Breast epithelium (tissue), 4 donors: ENCODE results near the gene TEX13D. TPM values are rescaled to one million over a fixed set of nuclear protein-coding genes. Genes with fewer than 3 reads are reported as not detected.

ENCODE experiments used
- DNase-seq, 2 donors: peaks; one replicate each; pipeline ENCODE4 v3.0.0-alpha.2; 2019; ENCODE audit warnings: low spot score in 2 of 2
- H3K27ac ChIP-seq, 2 donors: fragments of 200-600 bp; sonication (generic) in 1 of 2; one replicate each; pipeline ENCODE4 v1.5.1; 2016 to 2019; ENCODE audit warnings: mild to moderate bottlenecking in 1 of 2
- H3K27me3 ChIP-seq, 2 donors: fragments of 200-600 bp; sonication (generic) in 1 of 2; one replicate each; pipeline versions ENCODE4 v1.5.1 to v1.6.0; 2017 to 2019; ENCODE audit warnings: control low read depth in 1 of 2, mild to moderate bottlenecking in 1 of 2
- H3K36me3 ChIP-seq: fragments of 200-600 bp; one replicate; pipeline ENCODE4 v1.5.1; 2019
- H3K4me1 ChIP-seq, 2 donors: fragments of 200-600 bp; sonication (generic); one replicate each; pipeline ENCODE4 v1.5.1; 2016 to 2019; ENCODE audit warnings: control low read depth in 1 of 2
- H3K4me3 ChIP-seq, 3 donors: fragments of 200-600 bp; sonication (generic); 1 replicate in 2 of 3; 2 replicates in 1 of 3; pipeline ENCODE4 v1.5.1; 2016 to 2019; ENCODE audit warnings: mild to moderate bottlenecking in 3 of 3, moderate library complexity in 2 of 3
- H3K9me3 ChIP-seq, 2 donors: fragments of 200-600 bp; sonication (generic) in 1 of 2; one replicate each; pipeline ENCODE4 v1.5.1; 2016 to 2019; ENCODE audit warnings: control low read depth in 1 of 2
- POLR2A ChIP-seq: fragments of 450-650 bp; IDR thresholded peaks from one replicate; pipeline ENCODE4 v1.6.1; 2016; ENCODE audit warnings: antibody characterized with exemption, mild to moderate bottlenecking, moderate library complexity
- POLR2AphosphoS5 ChIP-seq, 3 donors: sonication (generic); formaldehyde crosslinking; IDR thresholded peaks; one replicate each; pipeline ENCODE4 v1.6.1; 2017; ENCODE audit warnings: antibody characterized with exemption in 3 of 3
- intact Hi-C: fragments of 100-400 bp; cut with DNase I; formaldehyde crosslinking; loops from one replicate; pipeline ENCODE4 v1.15.1; 2023; ENCODE audit warnings: low total_unique reads
- total RNA-seq, 3 donors: library from RNA; depleted of rRNA; stranded (reverse); fragments of >200 nt; gene quantifications; one replicate each; pipeline ENCODE4 v1.1.0, GENCODE V29; 2016
- TF ChIP-seq, protein P1 (sequence below), 3 donors: fragments of 450-650 bp; IDR thresholded peaks; one replicate each; pipeline ENCODE4 v1.5.1; 2016 to 2017; ENCODE audit warnings: antibody characterized with exemption in 3 of 3, mild to moderate bottlenecking in 3 of 3, moderate library complexity in 3 of 3

Gene TEX13D
- total RNA-seq, 3 donors from 2014 or later, result not detected

DNA sequence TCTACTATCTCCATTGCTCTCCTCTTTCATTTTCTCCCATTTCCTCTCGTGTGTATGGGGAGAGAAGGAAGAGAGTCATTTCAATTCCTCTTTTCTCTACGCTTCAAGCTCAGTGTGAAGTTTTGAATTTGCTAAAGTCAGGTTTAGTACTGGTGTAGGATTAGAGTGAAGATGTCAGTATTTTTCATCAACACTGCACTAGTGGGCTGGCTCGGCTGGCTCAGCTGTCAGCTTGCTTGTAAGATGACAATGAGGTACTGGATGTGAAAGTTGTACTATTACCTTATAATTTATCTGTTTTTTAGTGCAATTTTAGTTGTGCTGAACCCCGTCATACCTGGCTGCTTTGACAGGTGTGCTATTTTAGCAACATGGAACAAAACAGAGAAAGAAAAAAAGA lies 11.8 kb downstream of the TEX13D start:
- intact Hi-C loops, result no loop called here

DNA sequence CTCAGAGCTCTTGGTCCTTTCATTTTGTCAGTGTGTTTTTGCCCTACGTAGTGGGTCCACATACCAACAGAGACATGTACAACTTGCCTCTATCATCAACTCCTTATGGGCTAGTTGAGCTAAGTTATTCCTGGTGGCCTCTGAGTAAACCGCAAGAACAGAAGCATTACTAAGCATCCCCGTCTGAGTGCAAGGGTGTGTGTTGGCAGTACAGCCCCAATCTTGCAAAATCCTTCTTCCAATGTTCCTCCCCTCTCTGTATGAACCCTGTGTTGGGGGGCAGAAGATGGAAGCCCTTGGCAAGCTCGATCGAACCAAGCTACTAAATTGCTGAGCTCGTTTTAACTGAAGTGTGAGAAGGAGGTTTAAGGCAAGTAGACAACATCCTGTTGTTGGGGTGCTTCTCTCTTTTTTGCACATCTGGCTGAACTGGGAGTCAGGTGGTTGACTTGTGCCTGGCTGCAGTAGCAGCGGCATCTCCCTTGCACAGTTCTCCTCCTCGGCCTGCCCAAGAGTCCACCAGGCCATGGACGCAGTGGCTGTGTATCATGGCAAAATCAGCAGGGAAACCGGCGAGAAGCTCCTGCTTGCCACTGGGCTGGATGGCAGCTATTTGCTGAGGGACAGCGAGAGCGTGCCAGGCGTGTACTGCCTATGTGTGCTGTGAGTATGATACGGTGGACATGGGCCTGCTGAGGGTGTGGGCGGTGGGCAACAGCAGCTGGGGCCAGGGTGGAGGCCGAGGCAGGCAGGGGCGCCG lies 13.8 kb downstream of the TEX13D start, which contains the start of gene SH2D1A:
TSS of gene SH2D1A (plus strand) at position 447 of the 760 bp plus-strand sequence. CDS start at position 527, 80 bp downstream.
- Histone ChIP-seq H3K36me3 (no peaks in the 10 kb centered on the region), H3K27me3 (peaks cover 0 to 17% of the 10 kb centered on the region in 2 donors), H3K27ac (no peak within 1 kb of the TSS), H3K4me3 (no peak within 1 kb of the TSS), H3K9me3 (no peaks in the 10 kb centered on the region), H3K4me1 (no peaks in the 10 kb centered on the region)
- DNase-seq, result no peak
- intact Hi-C loops, result no loop called here
- TF ChIP-seq POLR2AphosphoS5 (IDR thresholded peaks at IDR 0.05), result no peak
- TF ChIP-seq, protein P1, sequence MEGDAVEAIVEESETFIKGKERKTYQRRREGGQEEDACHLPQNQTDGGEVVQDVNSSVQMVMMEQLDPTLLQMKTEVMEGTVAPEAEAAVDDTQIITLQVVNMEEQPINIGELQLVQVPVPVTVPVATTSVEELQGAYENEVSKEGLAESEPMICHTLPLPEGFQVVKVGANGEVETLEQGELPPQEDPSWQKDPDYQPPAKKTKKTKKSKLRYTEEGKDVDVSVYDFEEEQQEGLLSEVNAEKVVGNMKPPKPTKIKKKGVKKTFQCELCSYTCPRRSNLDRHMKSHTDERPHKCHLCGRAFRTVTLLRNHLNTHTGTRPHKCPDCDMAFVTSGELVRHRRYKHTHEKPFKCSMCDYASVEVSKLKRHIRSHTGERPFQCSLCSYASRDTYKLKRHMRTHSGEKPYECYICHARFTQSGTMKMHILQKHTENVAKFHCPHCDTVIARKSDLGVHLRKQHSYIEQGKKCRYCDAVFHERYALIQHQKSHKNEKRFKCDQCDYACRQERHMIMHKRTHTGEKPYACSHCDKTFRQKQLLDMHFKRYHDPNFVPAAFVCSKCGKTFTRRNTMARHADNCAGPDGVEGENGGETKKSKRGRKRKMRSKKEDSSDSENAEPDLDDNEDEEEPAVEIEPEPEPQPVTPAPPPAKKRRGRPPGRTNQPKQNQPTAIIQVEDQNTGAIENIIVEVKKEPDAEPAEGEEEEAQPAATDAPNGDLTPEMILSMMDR (IDR thresholded peaks at IDR 0.05), result no peak
- TF ChIP-seq POLR2A, result no peak

More for the DNA sequence above, 11.8 kb downstream of the TEX13D start:
- H3K4me3 ChIP-seq, result no peak overlapping the region
- H3K36me3 ChIP-seq, result no peaks in the 10 kb centered on the region
- H3K27ac ChIP-seq, result no peak overlapping the region
- TF ChIP-seq, protein P1 (IDR thresholded peaks at IDR 0.05), result no peak
- TF ChIP-seq POLR2AphosphoS5 (IDR thresholded peaks at IDR 0.05), result no peak
- TF ChIP-seq POLR2A, result no peak
- no peaks in the 10 kb centered on the region for H3K9me3 ChIP-seq
- peaks cover 0 to 17% of the 10 kb centered on the region in 2 donors for H3K27me3 ChIP-seq
- H3K4me1 ChIP-seq, result no peaks in the 10 kb centered on the region
- DNase-seq, result no peak

DNA sequence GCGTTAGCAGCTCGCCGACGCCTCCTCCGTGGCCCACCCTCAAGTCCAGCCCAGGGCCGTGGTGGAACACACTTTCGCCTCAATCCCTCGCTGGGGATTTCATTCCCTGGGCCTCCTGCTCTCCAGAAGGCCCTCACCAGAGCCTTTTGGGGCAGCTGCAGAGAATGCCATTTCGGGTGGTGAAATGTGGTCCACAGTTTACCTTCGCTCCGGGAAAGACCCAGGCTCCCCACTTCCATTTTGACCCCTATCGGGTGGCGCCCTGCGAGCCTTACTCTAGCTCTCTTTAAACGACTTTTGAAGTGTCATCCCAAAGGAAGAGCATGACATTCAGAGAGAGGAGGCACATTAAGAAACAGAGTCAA lies 14.4 kb downstream of the TEX13D start:
- Histone ChIP-seq H3K4me1 (no peaks in the 10 kb centered on the region), H3K4me3 (no peak overlapping the region), H3K27me3 (peaks cover 0 to 12% of the 10 kb centered on the region in 2 donors), H3K36me3 (no peaks in the 10 kb centered on the region), H3K27ac (no peak overlapping the region), H3K9me3 (no peaks in the 10 kb centered on the region)
- TF ChIP-seq, protein P1 (IDR thresholded peaks at IDR 0.05), result no peak
- TF ChIP-seq POLR2AphosphoS5 (IDR thresholded peaks at IDR 0.05) (no peak), POLR2A (no peak)
- intact Hi-C loops, result no loop called here
- DNase-seq, result no peak

DNA sequence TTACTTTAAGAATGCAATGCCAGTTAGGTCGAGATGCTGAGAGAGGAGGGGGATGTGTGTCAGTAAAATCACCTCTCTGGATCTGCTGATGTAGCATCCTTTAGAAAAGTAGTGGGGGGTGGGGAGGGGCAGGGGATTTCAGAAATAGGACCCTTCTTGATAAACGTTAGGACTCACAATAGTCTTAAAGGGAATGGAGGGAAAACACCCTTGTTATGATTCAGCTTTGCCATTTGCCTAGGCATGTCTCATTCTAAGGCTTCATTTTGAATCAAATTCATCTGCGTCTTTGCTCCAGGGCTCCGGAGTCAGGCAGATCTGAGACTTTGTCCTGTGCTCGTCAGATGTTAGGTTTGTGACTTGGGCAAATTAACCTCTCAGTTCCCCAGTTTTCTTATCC lies 14.8 kb downstream of the TEX13D start:
- TF ChIP-seq, protein P1 (IDR thresholded peaks at IDR 0.05), result no peak
- no peak for TF ChIP-seq POLR2A
- TF ChIP-seq POLR2AphosphoS5 (IDR thresholded peaks at IDR 0.05), result no peak

GRCh38 chrX:124348182-124348581 lies 15.7 kb downstream of the TEX13D start:
- Histone ChIP-seq H3K27me3 (peaks cover 0 to 8% of the 10 kb centered on the region in 2 donors), H3K4me1 (no peaks in the 10 kb centered on the region), H3K4me3 (no peak overlapping the region), H3K27ac (no peak overlapping the region), H3K36me3 (no peaks in the 10 kb centered on the region), H3K9me3 (no peaks in the 10 kb centered on the region)
- intact Hi-C loops, result no loop called here
- TF ChIP-seq, protein P1 (IDR thresholded peaks at IDR 0.05), result no peak
- no peak for DNase-seq

More for the DNA sequence above, 14.8 kb downstream of the TEX13D start:
- peaks cover 0 to 10% of the 10 kb centered on the region in 2 donors for H3K27me3 ChIP-seq
- intact Hi-C loops, result no loop called here
- H3K36me3 ChIP-seq, result no peaks in the 10 kb centered on the region
- DNase-seq, result no peak
- no peaks in the 10 kb centered on the region for H3K4me1 ChIP-seq
- H3K27ac ChIP-seq, result no peak overlapping the region
- no peaks in the 10 kb centered on the region for H3K9me3 ChIP-seq
- no peak overlapping the region for H3K4me3 ChIP-seq
